Ishikawa (cell line): ENCODE data around the gene PLEKHA5.

Source experiments
- CEBPB ChIP-seq: IDR thresholded peaks from 2 replicates; pipeline ENCODE4 v1.6.1; 2012
- CREB1 ChIP-seq: IDR thresholded peaks from 2 replicates; pipeline ENCODE4 v1.6.1; 2012; ENCODE audit warnings: low read depth
- EGR1 ChIP-seq: IDR thresholded peaks from 2 replicates; pipeline ENCODE4 v1.6.1; 2012
- EP300 ChIP-seq: IDR thresholded peaks from 2 replicates; pipeline ENCODE4 v1.6.1; 2012; ENCODE audit warnings: borderline replicate concordance
- FOXM1 ChIP-seq: IDR thresholded peaks from 2 replicates; pipeline ENCODE4 v1.6.1; 2012; ENCODE audit warnings: low read depth, borderline replicate concordance
- NFIC ChIP-seq: IDR thresholded peaks from 2 replicates; pipeline ENCODE4 v1.6.1; 2012
- RAD21 ChIP-seq: IDR thresholded peaks from 2 replicates; pipeline ENCODE4 v1.6.1; 2012; ENCODE audit warnings: low read depth
- TAF1 ChIP-seq: IDR thresholded peaks from 2 replicates; pipeline ENCODE4 v1.6.1; 2012; ENCODE audit warnings: low read depth, mild to moderate bottlenecking
- TCF12 ChIP-seq: IDR thresholded peaks from 2 replicates; pipeline ENCODE4 v1.6.1; 2012; ENCODE audit warnings: low read depth
- TEAD4 ChIP-seq: IDR thresholded peaks from 2 replicates; pipeline ENCODE4 v1.6.1; 2012
- YY1 ChIP-seq: IDR thresholded peaks from 2 replicates; pipeline ENCODE4 v1.6.1; 2012; ENCODE audit warnings: low read depth
- ZBTB7A ChIP-seq: IDR thresholded peaks from 2 replicates; pipeline ENCODE4 v1.6.1; 2012; ENCODE audit warnings: low read depth
- TF ChIP-seq, protein P1 (sequence below): IDR thresholded peaks from 2 replicates; pipeline ENCODE4 v1.6.1; 2012; ENCODE audit warnings: low read depth, mild to moderate bottlenecking
- TF ChIP-seq, protein P2 (sequence below): IDR thresholded peaks from 2 replicates; pipeline ENCODE4 v1.6.1; 2012
- TF ChIP-seq, protein P3 (sequence below): IDR thresholded peaks from 2 replicates; pipeline ENCODE4 v1.6.1; 2012

PLEKHA5 gene

DNA sequence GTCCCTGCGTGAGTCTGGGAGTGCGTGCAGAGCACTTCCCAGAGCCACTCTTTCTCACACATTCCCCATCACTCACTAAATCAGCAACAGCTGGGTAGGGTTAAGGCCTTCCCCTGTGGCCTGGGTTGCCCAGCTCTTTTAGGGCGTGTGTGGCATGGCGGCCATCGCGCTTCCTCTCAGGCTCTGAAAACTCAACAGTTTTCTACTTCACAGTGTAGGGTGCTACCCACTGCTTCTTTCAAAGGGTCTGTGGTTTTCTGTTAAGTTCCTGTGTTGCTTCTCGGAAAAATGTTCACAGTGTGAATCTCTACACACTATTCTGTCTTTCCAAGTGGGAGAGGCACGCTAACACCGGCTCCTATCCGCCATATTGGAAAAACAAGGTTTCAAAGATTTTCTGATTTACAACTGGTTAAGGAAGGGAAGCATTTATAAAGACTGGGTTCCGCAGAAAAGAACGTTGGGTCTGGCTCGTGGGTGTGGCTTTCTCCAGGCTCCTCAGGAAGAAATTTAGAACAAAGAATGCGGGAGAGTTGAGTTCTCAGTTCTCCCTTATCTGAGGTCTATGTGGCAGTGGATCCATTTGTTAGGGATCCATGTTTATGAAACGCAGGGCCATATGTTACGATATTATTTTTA, 274.8 kb downstream of the PLEKHA5 start:
- TF ChIP-seq TEAD4 (no peak), TCF12 (no peak), NFIC (no peak), ZBTB7A (no peak), FOXM1 (no peak), CEBPB (no peak), RAD21 (no peak), EP300 (no peak), CREB1 (no peak), TAF1 (no peak), EGR1 (no peak), YY1 (no peak)
- TF ChIP-seq, protein P1, sequence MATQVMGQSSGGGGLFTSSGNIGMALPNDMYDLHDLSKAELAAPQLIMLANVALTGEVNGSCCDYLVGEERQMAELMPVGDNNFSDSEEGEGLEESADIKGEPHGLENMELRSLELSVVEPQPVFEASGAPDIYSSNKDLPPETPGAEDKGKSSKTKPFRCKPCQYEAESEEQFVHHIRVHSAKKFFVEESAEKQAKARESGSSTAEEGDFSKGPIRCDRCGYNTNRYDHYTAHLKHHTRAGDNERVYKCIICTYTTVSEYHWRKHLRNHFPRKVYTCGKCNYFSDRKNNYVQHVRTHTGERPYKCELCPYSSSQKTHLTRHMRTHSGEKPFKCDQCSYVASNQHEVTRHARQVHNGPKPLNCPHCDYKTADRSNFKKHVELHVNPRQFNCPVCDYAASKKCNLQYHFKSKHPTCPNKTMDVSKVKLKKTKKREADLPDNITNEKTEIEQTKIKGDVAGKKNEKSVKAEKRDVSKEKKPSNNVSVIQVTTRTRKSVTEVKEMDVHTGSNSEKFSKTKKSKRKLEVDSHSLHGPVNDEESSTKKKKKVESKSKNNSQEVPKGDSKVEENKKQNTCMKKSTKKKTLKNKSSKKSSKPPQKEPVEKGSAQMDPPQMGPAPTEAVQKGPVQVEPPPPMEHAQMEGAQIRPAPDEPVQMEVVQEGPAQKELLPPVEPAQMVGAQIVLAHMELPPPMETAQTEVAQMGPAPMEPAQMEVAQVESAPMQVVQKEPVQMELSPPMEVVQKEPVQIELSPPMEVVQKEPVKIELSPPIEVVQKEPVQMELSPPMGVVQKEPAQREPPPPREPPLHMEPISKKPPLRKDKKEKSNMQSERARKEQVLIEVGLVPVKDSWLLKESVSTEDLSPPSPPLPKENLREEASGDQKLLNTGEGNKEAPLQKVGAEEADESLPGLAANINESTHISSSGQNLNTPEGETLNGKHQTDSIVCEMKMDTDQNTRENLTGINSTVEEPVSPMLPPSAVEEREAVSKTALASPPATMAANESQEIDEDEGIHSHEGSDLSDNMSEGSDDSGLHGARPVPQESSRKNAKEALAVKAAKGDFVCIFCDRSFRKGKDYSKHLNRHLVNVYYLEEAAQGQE = no peak
- TF ChIP-seq, protein P2, sequence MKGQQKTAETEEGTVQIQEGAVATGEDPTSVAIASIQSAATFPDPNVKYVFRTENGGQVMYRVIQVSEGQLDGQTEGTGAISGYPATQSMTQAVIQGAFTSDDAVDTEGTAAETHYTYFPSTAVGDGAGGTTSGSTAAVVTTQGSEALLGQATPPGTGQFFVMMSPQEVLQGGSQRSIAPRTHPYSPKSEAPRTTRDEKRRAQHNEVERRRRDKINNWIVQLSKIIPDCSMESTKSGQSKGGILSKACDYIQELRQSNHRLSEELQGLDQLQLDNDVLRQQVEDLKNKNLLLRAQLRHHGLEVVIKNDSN = no peak
- TF ChIP-seq, protein P3, sequence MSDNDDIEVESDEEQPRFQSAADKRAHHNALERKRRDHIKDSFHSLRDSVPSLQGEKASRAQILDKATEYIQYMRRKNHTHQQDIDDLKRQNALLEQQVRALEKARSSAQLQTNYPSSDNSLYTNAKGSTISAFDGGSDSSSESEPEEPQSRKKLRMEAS = no peak

DNA sequence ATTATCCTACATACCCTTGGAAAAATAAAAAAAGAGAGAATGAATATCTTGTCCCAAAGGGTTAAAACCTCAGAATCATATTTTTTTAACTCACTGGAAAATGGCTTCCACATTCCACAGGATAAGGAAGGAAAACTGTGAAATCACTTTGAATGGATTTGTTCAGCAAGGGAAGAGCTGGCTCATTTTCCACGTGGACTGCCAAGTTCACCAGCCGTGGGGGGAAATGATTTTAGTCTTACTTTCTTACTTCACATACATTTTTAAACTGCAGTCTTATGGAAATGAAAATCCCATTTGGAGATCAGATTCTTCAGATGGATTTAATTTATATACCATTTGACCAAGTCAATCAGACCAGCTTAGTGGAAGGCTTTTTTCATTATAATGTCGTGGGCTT, 279.8 kb downstream of the PLEKHA5 start:
- TF ChIP-seq TAF1 (no peak), EGR1 (no peak), NFIC (no peak), RAD21 (no peak), CREB1 (no peak), CEBPB (no peak)
- TF ChIP-seq, protein P3 = no peak

DNA sequence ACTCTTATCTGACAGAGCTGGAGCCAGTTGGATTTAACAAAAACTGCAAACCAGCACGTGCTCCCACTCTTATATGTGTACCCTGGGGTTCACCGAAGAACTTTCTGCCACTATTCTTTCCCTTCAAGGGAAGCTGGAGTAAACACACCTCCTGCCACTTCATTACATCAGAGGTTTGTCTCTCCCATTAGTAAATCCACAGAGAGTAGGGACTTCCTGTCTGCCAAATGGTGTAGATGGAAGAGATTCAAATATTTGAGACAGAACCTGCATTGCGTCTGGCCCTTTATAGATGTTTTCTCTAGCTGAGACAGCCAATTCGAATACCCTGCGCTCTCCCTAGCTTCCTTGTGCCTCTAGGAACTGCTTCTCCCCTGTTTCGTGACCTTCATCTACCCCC, 280.7 kb downstream of the PLEKHA5 start:
- no peak for TF ChIP-seq NFIC
- TF ChIP-seq FOXM1 = no peak
- TF ChIP-seq YY1 = no peak

DNA sequence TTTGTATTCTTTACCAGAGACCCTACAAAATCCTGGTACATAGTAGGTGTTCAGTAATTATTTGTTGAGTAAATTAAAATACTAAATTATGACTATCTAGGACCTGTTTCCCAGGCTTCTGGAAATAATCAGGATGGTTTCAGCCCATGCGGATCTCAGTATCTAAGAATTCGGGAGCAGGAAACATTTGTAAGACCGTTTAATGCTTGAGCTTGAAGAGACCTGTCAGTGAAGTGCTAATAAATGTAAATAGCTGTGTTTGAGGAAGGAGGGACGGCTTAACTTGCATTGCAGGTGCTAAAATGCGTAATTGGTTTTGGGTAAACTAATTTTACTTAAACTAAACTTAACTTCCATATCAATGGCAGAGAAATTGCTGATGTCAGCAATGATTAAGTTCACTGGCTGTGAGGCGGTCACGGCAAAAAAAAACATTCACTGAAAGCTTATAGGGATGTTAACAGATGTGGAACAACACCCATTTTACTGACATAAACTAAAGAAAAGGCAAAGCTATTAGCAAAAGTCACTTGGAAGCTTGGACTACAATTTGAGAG, 281.2 kb downstream of the PLEKHA5 start:
- TF ChIP-seq NFIC (no peak), ZBTB7A (no peak), FOXM1 (no peak), EP300 (no peak)

DNA sequence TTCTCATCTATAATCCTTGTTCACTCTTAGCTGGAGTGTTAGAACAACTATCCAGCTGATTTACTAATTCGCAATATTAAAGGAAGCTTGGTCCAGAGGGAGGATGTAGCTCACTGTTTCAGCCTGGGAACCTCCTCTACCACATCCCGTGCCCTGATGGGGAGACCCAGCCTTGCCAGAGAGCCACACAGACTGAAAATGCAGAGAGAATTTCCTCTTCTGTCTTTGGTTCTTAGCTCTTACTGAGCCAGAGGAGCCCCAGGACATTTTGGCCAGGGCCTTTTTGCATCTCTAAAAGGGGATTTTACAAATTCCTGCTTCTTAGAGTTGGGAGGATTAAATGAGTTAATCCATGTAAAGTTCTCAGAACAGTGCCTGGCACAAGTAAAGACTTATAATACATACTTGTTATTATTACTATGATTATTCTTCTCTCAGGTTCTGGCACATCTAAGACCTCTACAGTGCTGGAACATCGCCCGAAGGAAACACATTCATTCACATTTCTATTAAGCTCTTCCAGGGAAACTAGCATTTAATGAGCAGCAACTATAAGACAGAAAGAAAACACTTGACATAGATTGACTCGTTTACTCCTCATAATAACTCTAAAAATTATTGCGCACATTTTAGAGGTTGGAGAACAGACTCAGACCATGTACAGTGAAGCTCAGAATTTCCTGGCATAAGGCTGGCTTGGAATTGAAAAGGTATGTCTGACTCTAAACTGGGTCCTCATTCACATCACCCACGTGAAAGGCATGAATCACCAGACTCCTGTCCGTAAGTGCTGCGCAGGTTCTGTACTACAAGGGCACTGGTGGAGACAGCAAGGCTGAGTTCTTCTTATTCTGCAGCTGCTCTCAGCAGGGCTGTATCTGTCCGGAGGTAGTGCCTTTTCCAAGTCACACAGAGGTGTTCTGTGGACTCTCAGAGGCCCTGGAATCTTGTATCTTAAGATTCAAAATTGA, 282.0 kb downstream of the PLEKHA5 start:
- no peak for TF ChIP-seq TEAD4

DNA sequence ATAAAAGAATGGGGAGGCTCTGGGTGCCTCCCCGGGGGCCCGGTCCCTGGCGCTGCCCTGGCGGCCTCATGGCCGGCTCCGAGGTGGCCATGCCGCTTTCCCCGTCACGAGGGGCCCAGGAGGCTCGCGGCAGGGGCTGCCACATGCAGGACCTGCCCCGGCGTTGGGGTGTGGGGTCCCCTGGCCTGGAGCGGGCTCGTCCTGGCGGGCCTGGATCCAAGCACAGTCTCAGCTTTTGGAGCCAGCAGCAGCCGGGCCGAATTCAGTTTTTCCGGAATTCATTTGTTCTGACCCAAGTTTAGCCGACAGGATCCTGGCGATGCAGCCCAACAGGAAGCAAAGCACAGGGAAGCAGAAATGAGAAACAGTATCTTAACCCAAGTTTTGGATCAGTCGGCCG, 283.3 kb downstream of the PLEKHA5 start:
- TF ChIP-seq, protein P3 = no peak
- no peak for TF ChIP-seq CREB1
- no peak for TF ChIP-seq ZBTB7A
- TF ChIP-seq, protein P1 = no peak
- no peak for TF ChIP-seq EP300
- TF ChIP-seq TCF12 = no peak
- no peak for TF ChIP-seq FOXM1
- TF ChIP-seq NFIC = no peak
- TF ChIP-seq YY1 = no peak
- no peak for TF ChIP-seq CEBPB
- no peak for TF ChIP-seq TAF1
- TF ChIP-seq TEAD4 = no peak
- no peak for TF ChIP-seq EGR1
- TF ChIP-seq RAD21 = no peak
